Measurements from ENCODE around the gene SGMS1. TPM values are rescaled to one million over a fixed set of nuclear protein-coding genes. Genes with fewer than 3 reads are reported as not detected.
A peak's percentile ranks its signal among the peaks of the same experiment; 100 is the strongest.

SGMS1 gene
- total RNA-seq, 2 experiments from 2014 or later: 24.8 to 25.2 TPM

DNA sequence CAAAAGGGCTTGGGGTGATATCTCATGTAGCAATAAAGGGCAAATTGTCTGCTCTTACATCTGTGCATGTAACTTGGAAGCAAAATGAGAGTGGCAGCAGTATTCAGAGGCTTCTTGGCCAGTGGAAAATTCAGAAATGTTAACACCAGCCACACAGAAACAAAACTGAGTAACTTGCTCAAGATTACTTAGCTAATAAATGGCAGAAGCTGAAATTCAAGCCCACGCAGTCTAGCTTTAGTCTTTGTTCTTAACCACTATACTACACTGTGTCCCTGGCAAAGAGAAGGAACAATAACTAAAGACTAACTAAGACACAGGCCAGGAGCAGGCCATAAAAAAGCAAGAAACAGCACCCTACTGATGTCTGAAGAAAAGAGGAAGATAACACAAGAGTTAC is 186.5 kb downstream of the SGMS1 start:
- no peak overlapping the region for H3K27ac ChIP-seq (ENCODE audit: low read depth in 1 of 2, low read length in 2 of 2)
- no peak for ATAC-seq (ENCODE audit: poor library complexity)

DNA sequence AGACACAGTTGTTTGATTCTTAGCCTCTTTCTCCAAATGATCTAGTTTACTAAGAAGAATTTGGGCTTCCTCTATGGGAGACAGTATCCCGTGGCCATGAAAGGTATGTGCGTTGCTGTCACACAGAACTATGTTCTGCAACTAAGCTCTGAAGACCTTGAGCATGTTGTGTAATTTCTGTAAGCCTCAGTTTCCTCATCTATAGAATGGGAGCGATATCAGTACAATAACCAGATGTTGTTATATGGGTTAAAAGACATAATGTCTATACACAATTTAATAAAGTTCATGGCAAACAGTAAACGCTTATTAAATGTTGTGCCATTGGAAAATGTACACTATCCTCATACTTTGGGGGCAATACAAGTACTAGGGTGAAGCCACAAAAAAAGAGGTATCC is 187.0 kb downstream of the SGMS1 start:
- Mint-ChIP-seq H3K4me1 (ENCODE audit: low read depth) (peaks cover 45% of the 10 kb centered on the region), H3K4me3 (no peak overlapping the region), H3K36me3 (ENCODE audit: low read depth) (peaks cover 52% of the 10 kb centered on the region), H3K9me3 (no peaks in the 10 kb centered on the region), H3K27me3 (no peaks in the 10 kb centered on the region), H3K27ac (no peak overlapping the region)
- no peak for ATAC-seq (ENCODE audit: poor library complexity)
- POLR2A ChIA-PET: no interaction called here
- Histone ChIP-seq H3K36me3 (ENCODE audit: insufficient read depth, low read length) (peaks cover 3% of the 10 kb centered on the region), H3K27ac (ENCODE audit: low read depth in 1 of 2, low read length in 2 of 2) (no peak overlapping the region), H3K4me3 (ENCODE audit: low read length) (no peak overlapping the region), H3K4me1 (ENCODE audit: insufficient read depth, low read length) (peaks cover 4% of the 10 kb centered on the region), H3K27me3 (ENCODE audit: control insufficient read depth in 1 of 2, insufficient read depth in 2 of 2, low read length in 2 of 2) (no peaks in the 10 kb centered on the region), H3K9me3 (ENCODE audit: control insufficient read depth in 1 of 2, insufficient read depth in 1 of 2, low read length in 2 of 2) (no peaks in the 10 kb centered on the region)
- TF ChIP-seq, protein P1, sequence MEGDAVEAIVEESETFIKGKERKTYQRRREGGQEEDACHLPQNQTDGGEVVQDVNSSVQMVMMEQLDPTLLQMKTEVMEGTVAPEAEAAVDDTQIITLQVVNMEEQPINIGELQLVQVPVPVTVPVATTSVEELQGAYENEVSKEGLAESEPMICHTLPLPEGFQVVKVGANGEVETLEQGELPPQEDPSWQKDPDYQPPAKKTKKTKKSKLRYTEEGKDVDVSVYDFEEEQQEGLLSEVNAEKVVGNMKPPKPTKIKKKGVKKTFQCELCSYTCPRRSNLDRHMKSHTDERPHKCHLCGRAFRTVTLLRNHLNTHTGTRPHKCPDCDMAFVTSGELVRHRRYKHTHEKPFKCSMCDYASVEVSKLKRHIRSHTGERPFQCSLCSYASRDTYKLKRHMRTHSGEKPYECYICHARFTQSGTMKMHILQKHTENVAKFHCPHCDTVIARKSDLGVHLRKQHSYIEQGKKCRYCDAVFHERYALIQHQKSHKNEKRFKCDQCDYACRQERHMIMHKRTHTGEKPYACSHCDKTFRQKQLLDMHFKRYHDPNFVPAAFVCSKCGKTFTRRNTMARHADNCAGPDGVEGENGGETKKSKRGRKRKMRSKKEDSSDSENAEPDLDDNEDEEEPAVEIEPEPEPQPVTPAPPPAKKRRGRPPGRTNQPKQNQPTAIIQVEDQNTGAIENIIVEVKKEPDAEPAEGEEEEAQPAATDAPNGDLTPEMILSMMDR (IDR thresholded peaks at IDR 0.05): no peak
- CTCF ChIA-PET: no interaction called here
- no peak for DNase-seq
- intact Hi-C loops (cut with DNase I, micrococcal nuclease): no loop called here

More for the DNA sequence above, 186.5 kb downstream of the SGMS1 start:
- Histone ChIP-seq H3K27me3 (ENCODE audit: control insufficient read depth in 1 of 2, insufficient read depth in 2 of 2, low read length in 2 of 2) (no peaks in the 10 kb centered on the region), H3K36me3 (ENCODE audit: insufficient read depth, low read length) (peaks cover 3% of the 10 kb centered on the region), H3K9me3 (ENCODE audit: control insufficient read depth in 1 of 2, insufficient read depth in 1 of 2, low read length in 2 of 2) (no peaks in the 10 kb centered on the region), H3K4me1 (ENCODE audit: insufficient read depth, low read length) (peaks cover 3% of the 10 kb centered on the region), H3K4me3 (ENCODE audit: low read length) (no peak overlapping the region)
- intact Hi-C loops (cut with DNase I, micrococcal nuclease): no loop called here
- peaks cover 41% of the 10 kb centered on the region for H3K4me1 Mint-ChIP-seq (ENCODE audit: low read depth)
- peaks cover 51% of the 10 kb centered on the region for H3K36me3 Mint-ChIP-seq (ENCODE audit: low read depth)
- no peak overlapping the region for H3K27ac Mint-ChIP-seq
- no peak for DNase-seq
- no peaks in the 10 kb centered on the region for H3K9me3 Mint-ChIP-seq
- ChIA-PET CTCF (no interaction called here), POLR2A (no interaction called here)
- H3K4me3 Mint-ChIP-seq: no peak overlapping the region
- H3K27me3 Mint-ChIP-seq: no peaks in the 10 kb centered on the region
- TF ChIP-seq, protein P1 (IDR thresholded peaks at IDR 0.05): no peak

DNA sequence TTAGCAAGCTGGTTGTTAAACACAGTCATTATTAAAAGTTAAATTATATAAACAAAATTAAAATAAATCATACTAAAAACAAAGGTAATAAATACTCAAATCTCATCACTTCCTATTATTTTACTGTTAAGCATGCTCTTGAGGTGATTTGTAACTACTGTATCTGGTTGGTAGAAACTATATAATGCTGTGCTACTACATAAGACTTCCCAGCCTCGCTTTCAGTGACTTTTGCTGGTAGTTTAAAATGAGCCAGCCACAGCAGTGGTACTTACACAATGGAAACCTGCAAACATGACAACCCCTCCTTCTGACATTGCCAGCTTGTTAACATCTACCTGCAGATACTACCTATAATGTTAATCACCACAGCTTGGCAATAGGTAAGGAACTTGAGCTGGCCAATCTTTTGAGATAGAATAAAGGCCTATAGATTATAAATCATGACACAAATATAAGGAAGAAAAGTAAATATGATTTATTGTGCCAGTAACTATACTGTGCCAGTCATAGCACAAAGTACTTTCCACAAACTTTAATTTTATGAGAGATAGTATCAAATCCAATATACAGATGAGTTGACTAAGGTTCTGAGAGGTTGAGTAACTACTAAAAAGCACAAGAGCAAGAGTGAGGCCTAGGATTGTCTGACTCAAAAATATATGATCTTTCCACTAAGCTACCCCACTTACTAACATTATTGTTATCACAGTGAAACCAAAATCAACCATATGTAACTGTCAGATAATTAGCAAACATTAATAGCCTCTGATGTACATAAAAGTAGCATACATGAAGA is 191.3 kb downstream of the SGMS1 start:
- no peak overlapping the region for H3K4me3 ChIP-seq (ENCODE audit: low read length)
- peaks cover 51% of the 10 kb centered on the region for H3K36me3 Mint-ChIP-seq (ENCODE audit: low read depth)
- TF ChIP-seq, protein P1 (IDR thresholded peaks at IDR 0.05): no peak
- CTCF ChIA-PET: no interaction called here
- peaks cover 39% of the 10 kb centered on the region for H3K4me1 Mint-ChIP-seq (ENCODE audit: low read depth)
- H3K36me3 ChIP-seq (ENCODE audit: insufficient read depth, low read length): peaks cover 3% of the 10 kb centered on the region
- no peaks in the 10 kb centered on the region for H3K27me3 Mint-ChIP-seq
- H3K4me1 ChIP-seq (ENCODE audit: insufficient read depth, low read length): peaks cover 3% of the 10 kb centered on the region
- H3K27me3 ChIP-seq (ENCODE audit: control insufficient read depth in 1 of 2, insufficient read depth in 2 of 2, low read length in 2 of 2): no peaks in the 10 kb centered on the region
- no peak overlapping the region for H3K4me3 Mint-ChIP-seq
- H3K9me3 ChIP-seq (ENCODE audit: control insufficient read depth in 1 of 2, insufficient read depth in 1 of 2, low read length in 2 of 2): no peaks in the 10 kb centered on the region
- H3K27ac ChIP-seq (ENCODE audit: low read depth in 1 of 2, low read length in 2 of 2): no peak overlapping the region
- H3K9me3 Mint-ChIP-seq: no peaks in the 10 kb centered on the region
- POLR2A ChIA-PET: no interaction called here
- ATAC-seq (ENCODE audit: poor library complexity) (no peak), DNase-seq (no peak)
- intact Hi-C loops (cut with DNase I, micrococcal nuclease): no loop called here
- H3K27ac Mint-ChIP-seq: peak overlapping the region; percentile 19

All from CD4-positive, alpha-beta T cell (primary cell).